ENCODE measurements around the gene COL13A1. TPM values are rescaled to one million over a fixed set of nuclear protein-coding genes. Genes with fewer than 3 reads are reported as not detected.
A peak's percentile ranks its signal among the peaks of the same experiment; 100 is the strongest.

Gene COL13A1
- total and polyA plus RNA-seq, 12 donors: 0.54 to 7.6 (median 1.9) TPM

GRCh38 chr10:69988094-69988493, 186.4 kb downstream of the COL13A1 start:
- Histone ChIP-seq H3K9me3 (replicated peaks in 1 of 3) (no peaks in the 10 kb centered on the region), H3K4me3 (no peak overlapping the region), H3K36me3 (replicated peaks in 1 of 2) (no peaks in the 10 kb centered on the region), H3K27ac (no peak overlapping the region), H3K4me1 (replicated peaks in 1 of 2) (no peaks in the 10 kb centered on the region), H3K27me3 (peaks cover 4% of the 10 kb centered on the region)
- 48 to 60% (median 56%) methylated on average over 2 of the region's 2 CpGs for WGBS, 4 donors
- TF ChIP-seq CTCF (IDR thresholded peaks at IDR 0.05) (no peak), POLR2A (IDR thresholded peaks at IDR 0.05) (no peak)
- no peak for DNase-seq
- intact Hi-C loops (cut with DNase I): no loop called here

GRCh38 chr10:69991151-69991550, 189.4 kb downstream of the COL13A1 start:
- TF ChIP-seq POLR2A (IDR thresholded peaks at IDR 0.05) (no peak), CTCF (IDR thresholded peaks at IDR 0.05) (no peak)
- intact Hi-C loops (cut with DNase I): no loop called here
- Histone ChIP-seq H3K36me3 (replicated peaks in 1 of 2) (no peaks in the 10 kb centered on the region), H3K9me3 (replicated peaks in 1 of 3) (no peaks in the 10 kb centered on the region), H3K27me3 (no peaks in the 10 kb centered on the region), H3K4me3 (no peak overlapping the region), H3K27ac (no peak overlapping the region), H3K4me1 (replicated peaks in 1 of 2) (no peaks in the 10 kb centered on the region)
- 68 to 81% (median 74%) methylated on average over 2 of the region's 2 CpGs for WGBS, 4 donors
- DNase-seq: no peak

- intact Hi-C loops (cut with DNase I): no loop called here
- DNase-seq: peak; percentile 20 to 64 (median 43)
- WGBS, 4 donors: 41 to 49% (median 46%) methylated on average over 2 of the region's 2 CpGs
- Histone ChIP-seq H3K27ac (no peak overlapping the region), H3K4me3 (no peak overlapping the region), H3K9me3 (replicated peaks in 1 of 3) (no peaks in the 10 kb centered on the region), H3K36me3 (replicated peaks in 1 of 2) (no peaks in the 10 kb centered on the region), H3K4me1 (replicated peaks in 1 of 2) (no peaks in the 10 kb centered on the region), H3K27me3 (no peaks in the 10 kb centered on the region)
- TF ChIP-seq POLR2A (IDR thresholded peaks at IDR 0.05): no peak
- TF ChIP-seq CTCF (IDR thresholded peaks at IDR 0.05): no peak
Observed at GRCh38 chr10:69994262-69994661, 192.6 kb downstream of the COL13A1 start.

- DNase-seq: no peak
- Histone ChIP-seq H3K4me3 (no peak overlapping the region), H3K9me3 (replicated peaks in 1 of 3) (no peaks in the 10 kb centered on the region), H3K27me3 (no peaks in the 10 kb centered on the region), H3K27ac (no peak overlapping the region), H3K4me1 (replicated peaks in 1 of 2) (no peaks in the 10 kb centered on the region), H3K36me3 (replicated peaks in 1 of 2) (no peaks in the 10 kb centered on the region)
- WGBS, 4 donors: 70 to 87% (median 83%) methylated on average over 2 of the region's 2 CpGs
- no peak for TF ChIP-seq CTCF (IDR thresholded peaks at IDR 0.05)
- no peak for TF ChIP-seq POLR2A (IDR thresholded peaks at IDR 0.05)
- intact Hi-C loops (cut with DNase I): no loop called here
Observed at GRCh38 chr10:69996611-69997010, 194.9 kb downstream of the COL13A1 start.

Data from adrenal gland (tissue), 12 donors.